ENCODE measurements around the gene SMAD9. TPM values are rescaled to one million over a fixed set of nuclear protein-coding genes. Genes with fewer than 3 reads are reported as not detected.
A peak's percentile ranks its signal among the peaks of the same experiment; 100 is the strongest.

Gene SMAD9
- total RNA-seq, 2 experiments from 2014 or later = 10.3 to 10.8 TPM

DNA sequence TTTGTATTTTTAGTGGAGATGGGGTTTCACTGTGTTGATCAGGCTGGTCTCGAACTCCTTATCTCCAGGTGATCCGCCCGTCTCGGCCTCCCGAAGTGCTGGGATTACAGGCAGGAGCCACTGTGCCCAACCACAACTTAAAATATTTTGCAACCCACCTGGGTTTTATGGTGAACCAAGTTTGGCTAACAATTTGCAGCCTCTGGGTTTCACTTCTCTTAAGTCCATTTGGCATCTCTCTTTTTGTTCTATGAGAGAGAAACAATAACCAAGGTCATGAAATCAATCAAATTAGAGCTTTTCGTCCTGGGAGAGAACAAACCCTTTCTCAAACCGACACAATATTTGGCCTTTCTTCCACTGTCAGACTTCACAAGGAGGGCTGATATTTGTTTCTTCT is 5.6 kb upstream of the SMAD9 start:
- ChIA-PET CTCF (ENCODE audit: unreplicated experiment) (interaction anchor here (0.9 kb wide), 1 partner anchor 56 kb away, joined by 3 read pairs; no protein-coding TSS in a partner anchor), POLR2A (interaction anchor here (0.7 to 1.2 kb wide), 2 partner anchors 23 to 50 kb away, joined by 3 to 5 read pairs; no protein-coding TSS in a partner anchor)
- TF ChIP-seq, protein P1, sequence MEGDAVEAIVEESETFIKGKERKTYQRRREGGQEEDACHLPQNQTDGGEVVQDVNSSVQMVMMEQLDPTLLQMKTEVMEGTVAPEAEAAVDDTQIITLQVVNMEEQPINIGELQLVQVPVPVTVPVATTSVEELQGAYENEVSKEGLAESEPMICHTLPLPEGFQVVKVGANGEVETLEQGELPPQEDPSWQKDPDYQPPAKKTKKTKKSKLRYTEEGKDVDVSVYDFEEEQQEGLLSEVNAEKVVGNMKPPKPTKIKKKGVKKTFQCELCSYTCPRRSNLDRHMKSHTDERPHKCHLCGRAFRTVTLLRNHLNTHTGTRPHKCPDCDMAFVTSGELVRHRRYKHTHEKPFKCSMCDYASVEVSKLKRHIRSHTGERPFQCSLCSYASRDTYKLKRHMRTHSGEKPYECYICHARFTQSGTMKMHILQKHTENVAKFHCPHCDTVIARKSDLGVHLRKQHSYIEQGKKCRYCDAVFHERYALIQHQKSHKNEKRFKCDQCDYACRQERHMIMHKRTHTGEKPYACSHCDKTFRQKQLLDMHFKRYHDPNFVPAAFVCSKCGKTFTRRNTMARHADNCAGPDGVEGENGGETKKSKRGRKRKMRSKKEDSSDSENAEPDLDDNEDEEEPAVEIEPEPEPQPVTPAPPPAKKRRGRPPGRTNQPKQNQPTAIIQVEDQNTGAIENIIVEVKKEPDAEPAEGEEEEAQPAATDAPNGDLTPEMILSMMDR (conservative IDR thresholded peaks at IDR 0.05; ENCODE audit: low read length) = no peak
- no peak for TF ChIP-seq EZH2phosphoT487 (IDR thresholded peaks at IDR 0.05; ENCODE audit: borderline replicate concordance, low read depth, low read length)

DNA sequence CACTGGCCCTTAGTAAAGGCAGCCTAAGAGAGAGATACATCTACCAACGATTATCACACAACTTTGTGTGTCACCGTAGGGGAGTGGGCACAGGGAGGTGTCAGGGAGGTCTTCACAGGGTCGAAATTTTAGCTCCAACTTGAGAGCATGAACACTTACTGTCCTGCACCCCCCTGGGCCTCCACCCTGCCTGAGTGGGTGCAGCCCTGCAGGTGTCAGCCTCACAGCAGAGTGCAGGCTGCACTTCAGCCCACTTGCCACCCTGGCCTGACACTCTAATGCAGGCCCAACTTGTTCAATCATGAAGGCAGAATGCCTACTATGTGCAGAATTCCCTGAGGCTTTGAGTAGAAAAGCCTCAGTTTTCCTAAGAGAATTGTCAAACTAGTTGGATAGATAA is 4.0 kb upstream of the SMAD9 start:
- Histone ChIP-seq H3K4me3 (ENCODE audit: low read depth, low read length, poor library complexity, severe bottlenecking) (no peak overlapping the region), H3K79me2 (ENCODE audit: insufficient read depth, low read depth, low read length) (peaks cover 4% of the 10 kb centered on the region; the same call in 1 of the 2 replicates), H3K36me3 (ENCODE audit: insufficient read depth, low read length) (no peaks in the 10 kb centered on the region), H3K9me3 (ENCODE audit: low read length) (no peaks in the 10 kb centered on the region), H3K9me2 (ENCODE audit: insufficient read depth, low read length) (no peaks in the 10 kb centered on the region), H3K27ac (ENCODE audit: low read depth, low read length, poor library complexity, severe bottlenecking) (no peak overlapping the region), H3K4me2 (ENCODE audit: low read length) (peak overlapping the region; percentile 73), H3K4me1 (ENCODE audit: insufficient read depth, low read length, poor library complexity, severe bottlenecking) (peaks cover 73% of the 10 kb centered on the region), H2AFZ (ENCODE audit: low read length) (peak overlapping the region; percentile 60; the same call in 1 of the 2 replicates), H4K20me1 (ENCODE audit: insufficient read depth, low read length) (no peaks in the 10 kb centered on the region)
- DNase-seq (ENCODE audit: low spot score) = peak; percentile 55
- no peak for TF ChIP-seq EZH2phosphoT487 (IDR thresholded peaks at IDR 0.05; ENCODE audit: borderline replicate concordance, low read depth, low read length)
- TF ChIP-seq, protein P1 (conservative IDR thresholded peaks at IDR 0.05; ENCODE audit: low read length) = 0 out of 2 replicates have a peak, but pooled peaks have one; percentile 40
- POLR2A ChIA-PET = interaction anchor here (0.9 kb wide), 1 partner anchor 8 kb away, joined by 5 read pairs; no protein-coding TSS in a partner anchor
- no TSS peak for BruUV-seq (replicated peaks)
- intact Hi-C loops (cut with micrococcal nuclease; ENCODE audit: unreplicated experiment) = loop anchor here (5.0 kb wide), 3 partner anchors 48 to 133 kb away; partner anchors contain the start of gene SUPT20H
- CTCF ChIA-PET (ENCODE audit: unreplicated experiment) = interaction anchor here (0.5 kb wide), 1 partner anchor 555 kb away, joined by 3 read pairs; no protein-coding TSS in a partner anchor

More for the DNA sequence above, 5.6 kb upstream of the SMAD9 start:
- intact Hi-C loops (cut with micrococcal nuclease; ENCODE audit: unreplicated experiment) = no loop called here
- peak overlapping the region; percentile 76 for H3K27ac ChIP-seq (ENCODE audit: low read depth, low read length, poor library complexity, severe bottlenecking)
- peaks cover 70% of the 10 kb centered on the region for H3K4me1 ChIP-seq (ENCODE audit: insufficient read depth, low read length, poor library complexity, severe bottlenecking)
- no TSS peak for BruUV-seq (replicated peaks)
- H4K20me1 ChIP-seq (ENCODE audit: insufficient read depth, low read length) = no peaks in the 10 kb centered on the region
- H3K4me2 ChIP-seq (ENCODE audit: low read length) = peak overlapping the region; percentile 73
- H2AFZ ChIP-seq (ENCODE audit: low read length) = peak overlapping the region; percentile 88
- peak; percentile 73 for DNase-seq (ENCODE audit: low spot score)
- H3K9me2 ChIP-seq (ENCODE audit: insufficient read depth, low read length) = no peaks in the 10 kb centered on the region
- H3K36me3 ChIP-seq (ENCODE audit: insufficient read depth, low read length) = no peaks in the 10 kb centered on the region
- H3K4me3 ChIP-seq (ENCODE audit: low read depth, low read length, poor library complexity, severe bottlenecking) = peak overlapping the region; percentile 30
- no peaks in the 10 kb centered on the region for H3K9me3 ChIP-seq (ENCODE audit: low read length)
- no peaks in the 10 kb centered on the region for H3K79me2 ChIP-seq (ENCODE audit: insufficient read depth, low read depth, low read length)

DNA sequence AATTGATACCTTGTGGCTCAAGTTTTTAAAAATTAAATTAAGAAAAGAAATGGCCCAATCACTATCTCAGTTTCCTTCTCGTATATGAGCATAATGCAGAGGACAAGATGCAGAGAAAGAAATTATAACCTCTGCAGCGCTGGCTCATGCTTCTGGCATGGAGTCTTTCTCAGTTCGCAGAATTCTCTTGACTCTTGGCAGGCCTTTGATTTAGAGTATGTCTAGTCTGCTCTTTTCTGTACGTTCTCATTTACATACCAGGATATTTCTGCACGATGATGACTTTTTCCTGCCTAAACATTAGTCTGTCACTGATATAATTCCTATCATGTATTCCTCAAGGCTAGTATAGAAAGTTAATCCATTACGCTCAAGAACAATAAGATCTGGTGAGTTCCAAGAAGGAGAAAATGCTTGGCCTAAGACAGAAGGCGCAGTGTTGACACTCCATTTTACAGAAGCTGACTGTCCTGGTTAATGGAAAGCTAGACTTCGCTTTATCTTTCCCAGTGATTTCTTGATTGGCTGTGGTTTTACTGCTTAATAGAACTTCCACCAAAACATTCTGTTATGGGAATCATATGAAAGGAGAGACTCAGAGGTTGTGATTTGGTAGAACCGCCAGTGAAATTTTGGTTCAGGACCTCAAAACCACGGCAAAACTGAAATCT is 1.7 kb upstream of the SMAD9 start:
- Histone ChIP-seq H4K20me1 (ENCODE audit: insufficient read depth, low read length) (no peaks in the 10 kb centered on the region), H3K36me3 (ENCODE audit: insufficient read depth, low read length) (no peaks in the 10 kb centered on the region), H3K79me2 (ENCODE audit: insufficient read depth, low read depth, low read length) (peaks cover 27% of the 10 kb centered on the region), H3K4me1 (ENCODE audit: insufficient read depth, low read length, poor library complexity, severe bottlenecking) (peaks cover 83% of the 10 kb centered on the region), H3K4me2 (ENCODE audit: low read length) (peak overlapping the region; percentile 76), H3K9me3 (ENCODE audit: low read length) (no peaks in the 10 kb centered on the region), H3K9me2 (ENCODE audit: insufficient read depth, low read length) (no peaks in the 10 kb centered on the region), H3K27ac (ENCODE audit: low read depth, low read length, poor library complexity, severe bottlenecking) (peak overlapping the region; percentile 79), H2AFZ (ENCODE audit: low read length) (peak overlapping the region; percentile 90), H3K4me3 (ENCODE audit: low read depth, low read length, poor library complexity, severe bottlenecking) (peak overlapping the region; percentile 84)
- BruUV-seq (replicated peaks) = no TSS peak
- no peak for DNase-seq (ENCODE audit: low spot score)
- POLR2A ChIA-PET = no interaction called here
- CTCF ChIA-PET (ENCODE audit: unreplicated experiment) = no interaction called here
- intact Hi-C loops (cut with micrococcal nuclease; ENCODE audit: unreplicated experiment) = loop anchor here (5.0 kb wide), 3 partner anchors 51 to 136 kb away; partner anchors contain the start of gene SUPT20H
- no peak for TF ChIP-seq EZH2phosphoT487 (IDR thresholded peaks at IDR 0.05; ENCODE audit: borderline replicate concordance, low read depth, low read length)
- TF ChIP-seq, protein P1 (conservative IDR thresholded peaks at IDR 0.05; ENCODE audit: low read length) = no peak
